HG03095 (cell line): Measurements from ENCODE around the gene SHISA9.

ENCODE experiments used
- ATAC-seq: cut with Tn5 transposase; IDR thresholded peaks from one replicate; pipeline ENCODE4 v1.9.1; 2021; ENCODE audit warnings: moderate library complexity; ENCODE audit not compliant: unreplicated experiment

The SHISA9 gene

GRCh38 chr16:13155780-13156179 lies 254.4 kb downstream of the SHISA9 start:
- ATAC-seq, result no peak

- no peak for ATAC-seq
These were observed 255.7 kb downstream of the SHISA9 start for GRCh38 chr16:13157082-13157481.

GRCh38 chr16:13158427-13158826 lies 257.0 kb downstream of the SHISA9 start:
- ATAC-seq, result no peak

GRCh38 chr16:13165024-13165423 lies 263.6 kb downstream of the SHISA9 start:
- no peak for ATAC-seq

GRCh38 chr16:13168091-13168572 lies 266.7 kb downstream of the SHISA9 start:
- ATAC-seq, result no peak

- ATAC-seq, result no peak
These were observed 269.9 kb downstream of the SHISA9 start for GRCh38 chr16:13171313-13171712.

GRCh38 chr16:13176711-13177110 lies 275.3 kb downstream of the SHISA9 start:
- ATAC-seq, result no peak

- no peak for ATAC-seq
These were observed 276.9 kb downstream of the SHISA9 start for GRCh38 chr16:13178318-13178717.

GRCh38 chr16:13181432-13181831 lies 280.0 kb downstream of the SHISA9 start:
- no peak for ATAC-seq

- no peak for ATAC-seq
These were observed 285.4 kb downstream of the SHISA9 start for GRCh38 chr16:13186813-13187212.

GRCh38 chr16:13189250-13189649 lies 287.9 kb downstream of the SHISA9 start:
- no peak for ATAC-seq

- no peak for ATAC-seq
These were observed 292.3 kb downstream of the SHISA9 start for GRCh38 chr16:13193721-13194120.

GRCh38 chr16:13194766-13195165 lies 293.4 kb downstream of the SHISA9 start:
- ATAC-seq, result no peak

- ATAC-seq, result no peak
These were observed 302.3 kb downstream of the SHISA9 start for GRCh38 chr16:13203725-13204124.

GRCh38 chr16:13205352-13205751 lies 304.0 kb downstream of the SHISA9 start:
- no peak for ATAC-seq

- ATAC-seq, result no peak
These were observed 305.2 kb downstream of the SHISA9 start for GRCh38 chr16:13206606-13207005.

GRCh38 chr16:13207151-13207550 lies 305.8 kb downstream of the SHISA9 start:
- no peak for ATAC-seq

- ATAC-seq, result no peak
These were observed 322.3 kb downstream of the SHISA9 start for GRCh38 chr16:13223666-13224065.

- ATAC-seq, result no peak
These were observed 327.6 kb downstream of the SHISA9 start for GRCh38 chr16:13229039-13229438.

- ATAC-seq, result no peak
These were observed 330.0 kb downstream of the SHISA9 start for GRCh38 chr16:13231365-13231764.

GRCh38 chr16:13234999-13235398 lies 333.6 kb downstream of the SHISA9 start:
- no peak for ATAC-seq

GRCh38 chr16:13236308-13236707 lies 334.9 kb downstream of the SHISA9 start:
- ATAC-seq, result no peak

GRCh38 chr16:13238182-13238581 lies 336.8 kb downstream of the SHISA9 start:
- no peak for ATAC-seq

- ATAC-seq, result no peak
These were observed 340.8 kb downstream of the SHISA9 start for GRCh38 chr16:13242201-13242600.
